Calu3 (cell line): ENCODE measurements around the gene CHST9. TPM values are rescaled to one million over a fixed set of nuclear protein-coding genes. Genes with fewer than 3 reads are reported as not detected.
"Not testable (repeated sequence)": the region's sequence is repeated elsewhere in the genome, so short reads cannot be mapped to it uniquely, and the experiment has no call there.

Experiments
- BruUV-seq: library from RNA; stranded (reverse); fragments of 400-500 nt; replicated peaks from 2 replicates; lab custom pipeline; 2021; lab: Mats Ljungman, UMichigan
- CTCF ChIA-PET: fragments of 300-600 bp; sonication (Branson Sonifier 250); formaldehyde crosslinking; loops from one replicate; lab custom pipeline; 2022; ENCODE audit warnings: antibody characterized with exemption; lab: Charles Lee
- DNase-seq: peaks from one replicate; pipeline ENCODE4 v3.0.0; 2022
- H3K27ac Mint-ChIP-seq: one replicate; pipeline ENCODE4 v1.8.0; 2022; ENCODE audit warnings: mixed read lengths; ENCODE audit not compliant: unreplicated experiment
- H3K27me3 Mint-ChIP-seq: one replicate; pipeline ENCODE4 v1.8.0; 2022; ENCODE audit warnings: mixed read lengths; ENCODE audit not compliant: unreplicated experiment
- H3K36me3 Mint-ChIP-seq: one replicate; pipeline ENCODE4 v1.8.0; 2022; ENCODE audit warnings: mild to moderate bottlenecking, moderate library complexity, mixed read lengths; ENCODE audit not compliant: insufficient read depth, unreplicated experiment
- H3K4me1 Mint-ChIP-seq: one replicate; pipeline ENCODE4 v1.8.0; 2022; ENCODE audit warnings: mild to moderate bottlenecking, low read depth, mixed read lengths; ENCODE audit not compliant: unreplicated experiment
- H3K4me3 Mint-ChIP-seq: one replicate; pipeline ENCODE4 v1.8.0; 2022; ENCODE audit warnings: mild to moderate bottlenecking, low read depth, moderate library complexity, mixed read lengths; ENCODE audit not compliant: unreplicated experiment
- H3K9me3 Mint-ChIP-seq: one replicate; pipeline ENCODE4 v1.8.0; 2022; ENCODE audit warnings: low read depth, mixed read lengths; ENCODE audit not compliant: unreplicated experiment
- CTCF ChIP-seq: fragments of 200-600 bp; IDR thresholded peaks from one replicate; pipeline ENCODE4 v1.8.0; 2022; ENCODE audit warnings: antibody characterized with exemption; ENCODE audit not compliant: unreplicated experiment
- intact Hi-C: fragments of 100-400 bp; cut with micrococcal nuclease; formaldehyde crosslinking; loops from one replicate; pipeline ENCODE4 v1.10.0; 2022; ENCODE audit not compliant: unreplicated experiment
- total RNA-seq: library from RNA; stranded (reverse); gene quantifications from 2 replicates; pipeline ENCODE4 v1.2.3, GENCODE V29; 2022

Gene CHST9
- total RNA-seq, 1 experiment from 2014 or later, result 56.9 TPM

- Mint-ChIP-seq H3K27me3 (no peaks in the 10 kb centered on the region), H3K9me3 (no peaks in the 10 kb centered on the region), H3K36me3 (peaks cover 11% of the 10 kb centered on the region), H3K4me1 (peaks cover 10% of the 10 kb centered on the region), H3K27ac (no peak overlapping the region), H3K4me3 (no peak overlapping the region)
- TF ChIP-seq CTCF, result no peak
- no TSS peak for BruUV-seq
- no peak for DNase-seq
- intact Hi-C loops, result no loop called here
- CTCF ChIA-PET, result no interaction called here
These were observed 207.3 kb downstream of the CHST9 start for GRCh38 chr18:26977781-26978180.

DNA sequence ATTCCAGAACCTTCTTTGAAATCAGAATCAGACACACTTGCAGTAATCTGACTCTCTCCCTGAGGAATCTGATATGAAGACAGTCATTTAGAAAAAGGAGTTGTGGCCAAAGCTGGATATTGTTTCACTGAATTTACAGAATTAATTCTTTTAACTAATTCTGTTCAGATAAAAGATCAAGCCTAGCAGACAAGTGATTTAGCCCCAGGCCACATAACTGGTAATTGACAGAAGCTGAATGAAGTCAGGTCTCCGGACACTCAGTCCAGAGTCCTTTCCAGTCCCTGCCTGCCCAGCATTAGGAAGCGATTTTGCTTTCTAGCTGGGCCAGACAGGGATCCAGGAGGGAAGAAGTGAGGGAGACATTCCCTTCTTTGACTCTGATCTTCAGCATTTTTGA is 208.9 kb downstream of the CHST9 start:
- CTCF ChIA-PET, result no interaction called here
- no peaks in the 10 kb centered on the region for H3K9me3 Mint-ChIP-seq
- H3K4me3 Mint-ChIP-seq, result no peak overlapping the region
- peaks cover 10% of the 10 kb centered on the region for H3K4me1 Mint-ChIP-seq
- DNase-seq, result no peak
- no peak for TF ChIP-seq CTCF
- intact Hi-C loops, result no loop called here
- no TSS peak for BruUV-seq
- no peak overlapping the region for H3K27ac Mint-ChIP-seq
- H3K27me3 Mint-ChIP-seq, result no peaks in the 10 kb centered on the region
- H3K36me3 Mint-ChIP-seq, result peaks cover 20% of the 10 kb centered on the region

DNA sequence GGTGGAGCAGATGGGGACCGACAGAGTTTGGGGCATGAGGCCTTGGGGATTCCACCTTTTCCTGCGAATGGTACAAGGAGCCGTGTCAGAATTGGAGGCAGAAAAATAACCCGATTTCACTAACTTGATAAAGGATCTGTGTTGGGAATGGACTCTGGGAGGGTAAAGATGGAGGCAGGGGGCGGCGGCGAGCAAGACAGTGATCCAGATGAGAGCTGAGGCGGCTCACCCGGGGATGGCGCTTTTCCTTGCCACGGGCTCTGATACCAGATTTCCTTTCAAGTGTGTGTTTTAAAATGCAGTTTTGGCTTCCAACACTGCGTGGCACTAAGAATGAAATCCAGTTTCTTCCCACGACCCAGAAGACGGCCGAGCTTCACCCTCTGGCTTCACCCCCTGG is 212.6 kb downstream of the CHST9 start:
- H3K9me3 Mint-ChIP-seq, intact Hi-C loops, BruUV-seq, DNase-seq, H3K4me3 Mint-ChIP-seq, H3K27ac Mint-ChIP-seq, CTCF ChIA-PET, H3K4me1 Mint-ChIP-seq, H3K27me3 Mint-ChIP-seq: not testable (repeated sequence)
- peaks cover 20% of the 10 kb centered on the region for H3K36me3 Mint-ChIP-seq

DNA sequence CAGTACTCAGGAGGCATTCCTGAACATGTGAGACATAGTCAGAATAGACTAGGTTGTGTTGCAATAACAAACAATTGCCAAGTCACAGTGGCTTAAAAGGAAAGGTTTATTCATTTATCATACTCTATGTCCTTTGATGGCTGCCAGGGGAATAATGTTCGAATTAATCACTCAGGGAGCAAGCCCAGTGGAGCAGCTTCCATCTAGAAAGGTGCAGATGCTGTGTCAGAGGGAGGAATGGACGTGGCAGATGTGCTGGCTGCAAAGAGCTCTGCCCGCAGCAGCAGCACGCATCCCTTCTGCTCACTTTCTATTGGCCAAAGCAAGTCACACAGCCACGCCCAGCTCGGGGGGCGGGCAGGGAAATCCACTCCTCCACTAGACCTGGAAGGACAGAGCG is 213.7 kb downstream of the CHST9 start:
- TF ChIP-seq CTCF, result no peak
- no TSS peak for BruUV-seq
- CTCF ChIA-PET, result no interaction called here
- no peak for DNase-seq
- H3K9me3 Mint-ChIP-seq, result no peaks in the 10 kb centered on the region
- peaks cover 20% of the 10 kb centered on the region for H3K36me3 Mint-ChIP-seq
- no peak overlapping the region for H3K27ac Mint-ChIP-seq
- intact Hi-C loops, result no loop called here
- no peaks in the 10 kb centered on the region for H3K27me3 Mint-ChIP-seq
- no peaks in the 10 kb centered on the region for H3K4me1 Mint-ChIP-seq
- H3K4me3 Mint-ChIP-seq, result no peak overlapping the region

- no peak overlapping the region for H3K4me3 Mint-ChIP-seq
- TF ChIP-seq CTCF, result no peak
- no TSS peak for BruUV-seq
- CTCF ChIA-PET, result interaction anchor here (0.6 kb wide), 1 partner anchor 661 kb away, joined by 3 read pairs; no protein-coding TSS in a partner anchor
- H3K27me3 Mint-ChIP-seq, result no peaks in the 10 kb centered on the region
- H3K27ac Mint-ChIP-seq, result no peak overlapping the region
- intact Hi-C loops, result no loop called here
- H3K4me1 Mint-ChIP-seq, result no peaks in the 10 kb centered on the region
- H3K9me3 Mint-ChIP-seq, result no peaks in the 10 kb centered on the region
- H3K36me3 Mint-ChIP-seq, result peaks cover 20% of the 10 kb centered on the region
- no peak for DNase-seq
These were observed 214.5 kb downstream of the CHST9 start for GRCh38 chr18:26970637-26971036.
